Panc1 (cell line): ENCODE results near the gene ATP9A. TPM values are rescaled to one million over a fixed set of nuclear protein-coding genes. Genes with fewer than 3 reads are reported as not detected.

Experiments used
- ATAC-seq: fragments of 200-7000 bp; cut with Tn5 transposase; 2 replicates; pipeline ENCODE4 v1.9.1; 2020; ENCODE audit warnings: mild to moderate bottlenecking, moderate library complexity
- BruUV-seq: library from RNA; stranded (reverse); fragments of 400-500 nt; replicated peaks from 2 replicates; lab custom pipeline; 2021; lab: Mats Ljungman, UMichigan
- CTCF ChIA-PET: fragments of 300-600 bp; sonication (Branson Sonifier 250); formaldehyde crosslinking; loops from one replicate; lab custom pipeline; 2022; ENCODE audit warnings: antibody characterized with exemption; lab: Charles Lee
- POLR2A ChIA-PET: fragments of 300-600 bp; sonication (Branson Sonifier 250); formaldehyde crosslinking; loops from one replicate; lab custom pipeline; 2022; ENCODE audit warnings: antibody characterized with exemption; lab: Charles Lee
- DNase-seq: peaks from one replicate; pipeline ENCODE4 v3.0.0-alpha.2; 2010; ENCODE audit warnings: low read depth, low spot score
- H3K27ac ChIP-seq: 2 replicates; pipeline ENCODE4 v1.5.1; 2011; ENCODE audit warnings: mild to moderate bottlenecking, low read length, inconsistent platforms
- H3K27me3 ChIP-seq: fragments of 200-500 bp; sonication (Bioruptor generic); 2 replicates; pipeline ENCODE4 v1.6.0; 2014; ENCODE audit warnings: low read length, inconsistent platforms; ENCODE audit not compliant: control insufficient read depth, insufficient read depth
- H3K36me3 ChIP-seq: fragments of 200-500 bp; sonication (Bioruptor generic); 2 replicates; pipeline ENCODE4 v1.5.1; 2014; ENCODE audit warnings: inconsistent platforms, mild to moderate bottlenecking, low read length, moderate library complexity; ENCODE audit not compliant: control insufficient read depth, insufficient read depth
- H3K4me1 ChIP-seq: 2 replicates; pipeline ENCODE4 v1.5.1; 2011; ENCODE audit warnings: inconsistent platforms, mild to moderate bottlenecking, low read length, moderate library complexity; ENCODE audit not compliant: control insufficient read depth, insufficient read depth
- H3K4me3 ChIP-seq, 2 experiments: 2 replicates each; pipeline ENCODE4 v1.5.1; 2011 to 2012; ENCODE audit warnings: low read depth in 2 of 2, low read length in 2 of 2, mild to moderate bottlenecking in 2 of 2, inconsistent platforms in 1 of 2, moderate library complexity in 1 of 2
- H3K9me3 ChIP-seq: fragments of 200-500 bp; sonication (Bioruptor generic); 2 replicates; pipeline ENCODE4 v1.5.1; 2014; ENCODE audit warnings: low read depth, mild to moderate bottlenecking, inconsistent platforms, low read length, moderate library complexity; ENCODE audit not compliant: control insufficient read depth, insufficient read depth
- POLR2AphosphoS5 ChIP-seq: IDR thresholded peaks from 2 replicates; pipeline ENCODE4 v1.6.1; 2012; ENCODE audit warnings: mild to moderate bottlenecking, low read depth, low read length, moderate library complexity
- SIN3A ChIP-seq: IDR thresholded peaks from 2 replicates; pipeline ENCODE4 v1.6.1; 2012; ENCODE audit warnings: low read depth, mild to moderate bottlenecking, low read length, moderate library complexity, borderline replicate concordance; ENCODE audit not compliant: insufficient read depth
- TCF7L2 ChIP-seq: IDR thresholded peaks from 2 replicates; pipeline ENCODE4 v1.6.1; 2011; ENCODE audit warnings: mild to moderate bottlenecking, low read depth, low read length, inconsistent platforms
- in situ Hi-C: cut with HindIII; loops from 2 replicates; pipeline ENCODE4 v1.10.0; 2016; ENCODE audit warnings: low sequenced_read_pairs, low pct_unique_long_range_greater_than_20kb
- intact Hi-C: fragments of 100-400 bp; cut with micrococcal nuclease; formaldehyde crosslinking; loops from one replicate; pipeline ENCODE4 v1.10.0; 2022; ENCODE audit not compliant: unreplicated experiment
- total RNA-seq: library from RNA; stranded (reverse); gene quantifications from one replicate; pipeline ENCODE4 v1.2.1, GENCODE V29; 2021; ENCODE audit not compliant: unreplicated experiment
- TF ChIP-seq, protein P1 (sequence below): fragments of 450-650 bp; IDR thresholded peaks from 2 replicates; pipeline ENCODE4 v1.5.1; 2017; ENCODE audit warnings: mild to moderate bottlenecking
- TF ChIP-seq, protein P2 (sequence below), 2 experiments: IDR thresholded peaks; 2 replicates each; pipeline ENCODE4 v1.6.1; 2011 to 2012; ENCODE audit warnings: low read depth in 2 of 2, control low read depth in 1 of 2, low read length in 1 of 2, mild to moderate bottlenecking in 1 of 2, moderate library complexity in 1 of 2; ENCODE audit not compliant: insufficient read depth in 1 of 2

The ATP9A gene
- total RNA-seq, 1 experiment from 2014 or later: 8.7 TPM

DNA sequence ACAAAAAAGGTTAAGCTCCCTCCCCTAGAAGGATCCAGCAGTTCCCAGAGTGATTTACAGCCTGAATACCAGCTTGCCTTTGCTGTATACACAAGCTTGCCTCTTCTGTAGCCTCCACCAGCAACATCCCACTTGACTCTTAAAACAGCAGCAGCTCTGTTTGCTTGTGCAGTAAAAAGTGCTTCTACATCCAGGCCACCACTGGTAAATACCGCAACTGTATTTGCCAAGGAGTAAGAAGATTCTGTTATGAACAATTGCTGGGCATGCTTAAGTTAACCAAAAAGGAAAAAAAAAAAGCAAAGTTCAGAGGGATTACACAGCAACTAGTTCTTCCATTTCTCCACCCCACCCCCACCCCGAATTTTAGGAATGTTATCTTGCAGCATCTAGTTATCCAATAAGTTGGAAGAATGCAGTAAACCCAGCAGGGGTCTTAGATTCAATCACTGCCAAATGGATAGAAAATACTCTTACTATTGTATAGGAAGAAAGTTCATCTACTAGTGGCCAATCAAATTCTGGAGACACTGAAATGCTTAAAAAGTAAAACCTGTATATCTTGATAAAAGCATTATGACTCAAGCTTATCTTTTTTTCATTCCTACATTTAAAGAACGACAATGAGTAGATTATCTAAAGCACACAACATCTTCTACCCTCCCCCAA is 29.3 kb upstream of the ATP9A start:
- H3K9me3 ChIP-seq: no peaks in the 10 kb centered on the region
- no TSS peak for BruUV-seq
- 0 out of 2 replicates have a peak, but pooled peaks have one; percentile 39 for ATAC-seq
- peak overlapping the region; percentile 30; the same call in 1 of the 2 replicates for H3K27ac ChIP-seq
- DNase-seq: no peak
- H3K36me3 ChIP-seq: no peaks in the 10 kb centered on the region
- no peaks in the 10 kb centered on the region for H3K27me3 ChIP-seq
- in situ Hi-C loops: no loop called here
- POLR2A ChIA-PET: no interaction called here
- H3K4me3 ChIP-seq: no peak overlapping the region
- TF ChIP-seq, protein P1, sequence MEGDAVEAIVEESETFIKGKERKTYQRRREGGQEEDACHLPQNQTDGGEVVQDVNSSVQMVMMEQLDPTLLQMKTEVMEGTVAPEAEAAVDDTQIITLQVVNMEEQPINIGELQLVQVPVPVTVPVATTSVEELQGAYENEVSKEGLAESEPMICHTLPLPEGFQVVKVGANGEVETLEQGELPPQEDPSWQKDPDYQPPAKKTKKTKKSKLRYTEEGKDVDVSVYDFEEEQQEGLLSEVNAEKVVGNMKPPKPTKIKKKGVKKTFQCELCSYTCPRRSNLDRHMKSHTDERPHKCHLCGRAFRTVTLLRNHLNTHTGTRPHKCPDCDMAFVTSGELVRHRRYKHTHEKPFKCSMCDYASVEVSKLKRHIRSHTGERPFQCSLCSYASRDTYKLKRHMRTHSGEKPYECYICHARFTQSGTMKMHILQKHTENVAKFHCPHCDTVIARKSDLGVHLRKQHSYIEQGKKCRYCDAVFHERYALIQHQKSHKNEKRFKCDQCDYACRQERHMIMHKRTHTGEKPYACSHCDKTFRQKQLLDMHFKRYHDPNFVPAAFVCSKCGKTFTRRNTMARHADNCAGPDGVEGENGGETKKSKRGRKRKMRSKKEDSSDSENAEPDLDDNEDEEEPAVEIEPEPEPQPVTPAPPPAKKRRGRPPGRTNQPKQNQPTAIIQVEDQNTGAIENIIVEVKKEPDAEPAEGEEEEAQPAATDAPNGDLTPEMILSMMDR: no peak
- no peak for TF ChIP-seq POLR2AphosphoS5
- TF ChIP-seq, protein P2, sequence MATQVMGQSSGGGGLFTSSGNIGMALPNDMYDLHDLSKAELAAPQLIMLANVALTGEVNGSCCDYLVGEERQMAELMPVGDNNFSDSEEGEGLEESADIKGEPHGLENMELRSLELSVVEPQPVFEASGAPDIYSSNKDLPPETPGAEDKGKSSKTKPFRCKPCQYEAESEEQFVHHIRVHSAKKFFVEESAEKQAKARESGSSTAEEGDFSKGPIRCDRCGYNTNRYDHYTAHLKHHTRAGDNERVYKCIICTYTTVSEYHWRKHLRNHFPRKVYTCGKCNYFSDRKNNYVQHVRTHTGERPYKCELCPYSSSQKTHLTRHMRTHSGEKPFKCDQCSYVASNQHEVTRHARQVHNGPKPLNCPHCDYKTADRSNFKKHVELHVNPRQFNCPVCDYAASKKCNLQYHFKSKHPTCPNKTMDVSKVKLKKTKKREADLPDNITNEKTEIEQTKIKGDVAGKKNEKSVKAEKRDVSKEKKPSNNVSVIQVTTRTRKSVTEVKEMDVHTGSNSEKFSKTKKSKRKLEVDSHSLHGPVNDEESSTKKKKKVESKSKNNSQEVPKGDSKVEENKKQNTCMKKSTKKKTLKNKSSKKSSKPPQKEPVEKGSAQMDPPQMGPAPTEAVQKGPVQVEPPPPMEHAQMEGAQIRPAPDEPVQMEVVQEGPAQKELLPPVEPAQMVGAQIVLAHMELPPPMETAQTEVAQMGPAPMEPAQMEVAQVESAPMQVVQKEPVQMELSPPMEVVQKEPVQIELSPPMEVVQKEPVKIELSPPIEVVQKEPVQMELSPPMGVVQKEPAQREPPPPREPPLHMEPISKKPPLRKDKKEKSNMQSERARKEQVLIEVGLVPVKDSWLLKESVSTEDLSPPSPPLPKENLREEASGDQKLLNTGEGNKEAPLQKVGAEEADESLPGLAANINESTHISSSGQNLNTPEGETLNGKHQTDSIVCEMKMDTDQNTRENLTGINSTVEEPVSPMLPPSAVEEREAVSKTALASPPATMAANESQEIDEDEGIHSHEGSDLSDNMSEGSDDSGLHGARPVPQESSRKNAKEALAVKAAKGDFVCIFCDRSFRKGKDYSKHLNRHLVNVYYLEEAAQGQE (IDR thresholded peaks at IDR 0.05; ENCODE audit: insufficient read depth in 1 of 2, low read depth in 2 of 2, low read length in 1 of 2): no peak
- TF ChIP-seq SIN3A: no peak
- TF ChIP-seq TCF7L2: no peak
- H3K4me1 ChIP-seq: peaks cover 11% of the 10 kb centered on the region
- CTCF ChIA-PET: no interaction called here
- intact Hi-C loops: no loop called here

DNA sequence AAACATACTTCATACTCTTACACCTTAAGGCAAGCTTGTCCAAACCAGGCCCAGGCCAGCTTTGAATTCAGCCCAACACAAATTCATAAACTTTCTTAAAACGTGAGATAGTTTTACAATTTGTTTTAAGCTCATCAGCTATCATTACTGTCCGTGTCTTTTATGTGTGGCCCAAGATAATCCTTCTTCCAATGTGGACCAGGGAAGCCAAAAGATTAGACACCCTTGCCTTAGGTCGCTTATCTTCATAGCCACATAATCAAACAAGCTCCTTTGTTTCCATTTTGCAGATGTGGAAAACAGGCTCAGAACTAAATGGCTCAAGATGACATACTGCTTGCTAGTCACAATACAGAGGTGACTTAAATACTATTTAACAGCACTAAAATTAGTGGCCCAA is 28.1 kb upstream of the ATP9A start:
- no peak for DNase-seq
- Histone ChIP-seq H3K27ac (peak overlapping the region; percentile 6; the same call in 1 of the 2 replicates), H3K36me3 (no peaks in the 10 kb centered on the region), H3K9me3 (no peaks in the 10 kb centered on the region), H3K27me3 (no peaks in the 10 kb centered on the region), H3K4me1 (peaks cover 11% of the 10 kb centered on the region), H3K4me3 (no peak overlapping the region)
- TF ChIP-seq TCF7L2 (no peak), POLR2AphosphoS5 (no peak), SIN3A (no peak)
- TF ChIP-seq, protein P1: no peak
- TF ChIP-seq, protein P2 (IDR thresholded peaks at IDR 0.05; ENCODE audit: insufficient read depth in 1 of 2, low read depth in 2 of 2, low read length in 1 of 2): no peak
- POLR2A ChIA-PET: interaction anchor here (0.7 kb wide), 1 partner anchor 72 kb away, joined by 9 read pairs; no protein-coding TSS in a partner anchor
- intact Hi-C loops (no loop called here), in situ Hi-C loops (no loop called here)
- CTCF ChIA-PET: interaction anchor here (0.6 kb wide), 2 partner anchors 95 to 203 kb away, joined by 3 read pairs; no protein-coding TSS in a partner anchor
- no TSS peak for BruUV-seq
- ATAC-seq: no peak
